Left colon (tissue), 2 donors: Measurements from ENCODE around the gene METRNL. TPM values are rescaled to one million over a fixed set of nuclear protein-coding genes. Genes with fewer than 3 reads are reported as not detected.
A peak's percentile ranks its signal among the peaks of the same experiment; 100 is the strongest.
"Not testable (repeated sequence)": the region's sequence is repeated elsewhere in the genome, so short reads cannot be mapped to it uniquely, and the experiment has no call there.

Experiments
- ATAC-seq: fragments of 200-7000 bp; cut with Tn5 transposase; one replicate; pipeline ENCODE4 v1.9.1; 2020; ENCODE audit warnings: mild to moderate bottlenecking, moderate library complexity
- DNase-seq, 2 donors: peaks; one replicate each; pipeline ENCODE4 v3.0.0-alpha.2; 2020
- intact Hi-C, 2 donors: fragments of 100-400 bp; cut with DNase I in 1 of 2; cut with micrococcal nuclease in 1 of 2; formaldehyde crosslinking; loops; one replicate each; pipeline versions ENCODE4 v1.11.2 to v1.14.0; 2022; cut with DNase I, micrococcal nuclease
- total RNA-seq, 2 donors: library from RNA; stranded (reverse); fragmentation: NEBNext Ultra II Directional; extraction: Animal tissue kit (Norgen Biotek cat#: 25700); gene quantifications; one replicate each; pipeline ENCODE4 v1.2.1, GENCODE V29; 2021
- donor health status: DM: no; HTN: no; CAD: no.
- donor health status: DM: yes; HTN: yes; CAD: no.

METRNL gene
- total RNA-seq, 2 donors from 2014 or later = 96.7 to 133 TPM

- peak; percentile 88 to 90 for DNase-seq
- intact Hi-C loops = no loop called here
- ATAC-seq = peak; percentile 82
These were observed 30.6 kb downstream of the METRNL start for GRCh38 chr17:83109793-83110645.

GRCh38 chr17:83110735-83111134 lies 31.3 kb downstream of the METRNL start:
- DNase-seq = no peak
- intact Hi-C loops = no loop called here
- peak; percentile 20 for ATAC-seq

GRCh38 chr17:83111516-83112282 lies 32.3 kb downstream of the METRNL start:
- DNase-seq = no peak
- intact Hi-C loops = no loop called here

GRCh38 chr17:83113381-83113780 lies 34.0 kb downstream of the METRNL start:
- intact Hi-C loops = no loop called here
- ATAC-seq (no peak), DNase-seq (no peak)

More at GRCh38 chr17:83111516-83112282, 32.3 kb downstream of the METRNL start:
- no peak for ATAC-seq

GRCh38 chr17:83113792-83114191 lies 34.4 kb downstream of the METRNL start:
- ATAC-seq (no peak), DNase-seq (no peak)
- intact Hi-C loops = no loop called here

GRCh38 chr17:83114706-83115105 lies 35.3 kb downstream of the METRNL start:
- no peak for DNase-seq
- no peak for ATAC-seq
- intact Hi-C loops = no loop called here

- intact Hi-C loops = no loop called here
- ATAC-seq (no peak), DNase-seq (no peak)
These were observed 35.8 kb downstream of the METRNL start for GRCh38 chr17:83115202-83115651.

GRCh38 chr17:83115832-83116231 lies 36.4 kb downstream of the METRNL start:
- ATAC-seq = no peak
- intact Hi-C loops = no loop called here
- DNase-seq = no peak

- intact Hi-C loops = no loop called here
- DNase-seq (no peak), ATAC-seq (no peak)
These were observed 36.9 kb downstream of the METRNL start for GRCh38 chr17:83116311-83116771.

GRCh38 chr17:83116783-83117555 lies 37.6 kb downstream of the METRNL start:
- ATAC-seq = no peak
- DNase-seq = no peak
- intact Hi-C loops = no loop called here

GRCh38 chr17:83117583-83117982 lies 38.2 kb downstream of the METRNL start:
- ATAC-seq (peak; percentile 50), DNase-seq (no peak)

GRCh38 chr17:83118071-83118841 lies 38.8 kb downstream of the METRNL start:
- no peak for ATAC-seq
- intact Hi-C loops = no loop called here
- no peak for DNase-seq

More at GRCh38 chr17:83117583-83117982, 38.2 kb downstream of the METRNL start:
- intact Hi-C loops = no loop called here

- ATAC-seq (peak; percentile 56), DNase-seq (no peak)
- intact Hi-C loops = no loop called here
These were observed 40.8 kb downstream of the METRNL start for GRCh38 chr17:83119987-83120864.

GRCh38 chr17:83121473-83121872 lies 42.1 kb downstream of the METRNL start:
- intact Hi-C loops, DNase-seq: not testable (repeated sequence)

GRCh38 chr17:83121921-83122820 lies 42.8 kb downstream of the METRNL start:
- ATAC-seq = no peak
- intact Hi-C loops = no loop called here
- no peak for DNase-seq

More at GRCh38 chr17:83121473-83121872, 42.1 kb downstream of the METRNL start:
- not testable (repeated sequence) for ATAC-seq

- intact Hi-C loops = no loop called here
- DNase-seq = no peak
- no peak for ATAC-seq
These were observed 43.4 kb downstream of the METRNL start for GRCh38 chr17:83122834-83123233.
